GM12878 (cell line): ENCODE measurements around the gene CTNNBL1.
"Not testable (repeated sequence)": the region's sequence is repeated elsewhere in the genome, so short reads cannot be mapped to it uniquely, and the experiment has no call there.

Experiments used
- EGR1 ChIP-seq, 2 experiments: IDR thresholded peaks; 1 replicate in 1 of 2; 2 replicates in 1 of 2; pipeline ENCODE4 v1.6.1; 2011 to 2012; ENCODE audit warnings: low read depth in 2 of 2, low read length in 2 of 2, borderline replicate concordance in 1 of 2, mild to moderate bottlenecking in 1 of 2, moderate library complexity in 1 of 2
- EZH2 ChIP-seq: IDR thresholded peaks from 2 replicates; pipeline ENCODE4 v1.6.1; 2012; ENCODE audit warnings: low read depth, mild to moderate bottlenecking, control low read depth, inconsistent platforms, low read length, borderline replicate concordance; ENCODE audit not compliant: control insufficient read depth
- FOXM1 ChIP-seq: IDR thresholded peaks from 2 replicates; pipeline ENCODE4 v1.6.1; 2012; ENCODE audit warnings: low read depth, mild to moderate bottlenecking, inconsistent platforms, low read length, moderate library complexity
- NFIC ChIP-seq: IDR thresholded peaks from 2 replicates; pipeline ENCODE4 v1.6.1; 2012; ENCODE audit warnings: low read depth, mild to moderate bottlenecking, inconsistent platforms, low read length, moderate library complexity
- POLR2A ChIP-seq: IDR thresholded peaks from 2 replicates; pipeline ENCODE4 v1.6.1; 2011; ENCODE audit warnings: low read depth, mild to moderate bottlenecking, low read length
- POLR2AphosphoS5 ChIP-seq: IDR thresholded peaks from 2 replicates; pipeline ENCODE4 v1.6.1; 2011; ENCODE audit warnings: mild to moderate bottlenecking, low read length, inconsistent platforms
- RELA ChIP-seq: fragments of 450-650 bp; IDR thresholded peaks from 2 replicates; pipeline ENCODE4 v1.8.0; 2014; ENCODE audit warnings: borderline replicate concordance; ENCODE audit not compliant: partially characterized antibody
- SREBF1 ChIP-seq: IDR thresholded peaks from 2 replicates; pipeline ENCODE4 v1.6.1; 2012; ENCODE audit warnings: mild to moderate bottlenecking, low read length
- ZNF217 ChIP-seq: fragments of 450-650 bp; IDR thresholded peaks from 2 replicates; pipeline ENCODE4 v1.6.1; 2017; ENCODE audit warnings: antibody characterized with exemption, mild to moderate bottlenecking
- TF ChIP-seq, protein P1 (sequence below), 3 experiments: IDR thresholded peaks in 2 of 3; conservative IDR thresholded peaks in 1 of 3; 2 replicates each; pipeline ENCODE4 v1.5.1; 2011; ENCODE audit warnings: low read depth in 3 of 3, low read length in 3 of 3, mild to moderate bottlenecking in 3 of 3, control low read depth in 2 of 3, moderate library complexity in 2 of 3, inconsistent platforms in 1 of 3, mixed read lengths in 1 of 3; ENCODE audit not compliant: control insufficient read depth in 2 of 3, insufficient read depth in 1 of 3; ENCODE audit errors: extremely low read depth in 1 of 3

DNA sequence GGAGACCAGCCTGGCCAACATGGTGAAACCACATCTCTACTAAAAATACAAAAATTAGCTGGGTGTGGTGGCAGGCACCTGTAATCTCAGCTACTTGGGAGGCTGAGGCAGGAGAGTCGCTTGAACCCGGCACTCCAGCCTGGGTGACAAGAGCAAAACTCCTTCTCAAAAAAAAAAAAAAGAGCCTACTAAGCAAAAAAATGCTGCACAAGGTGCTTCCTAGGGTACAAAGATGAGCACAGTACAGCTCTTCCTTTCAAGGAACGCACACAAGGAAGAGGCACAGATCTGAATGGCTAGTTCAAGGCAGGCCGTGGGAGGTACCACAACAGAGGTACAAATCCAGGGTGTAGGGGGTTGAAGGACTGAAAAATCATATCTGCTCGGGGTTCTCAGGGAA lies 162.2 kb downstream of the CTNNBL1 start:
- TF ChIP-seq SREBF1; FOXM1; RELA; POLR2A; POLR2AphosphoS5; ZNF217; EZH2; EGR1 (IDR thresholded peaks at IDR 0.05; ENCODE audit: borderline replicate concordance in 1 of 2, low read depth in 2 of 2, low read length in 2 of 2); NFIC: not testable (repeated sequence)
- TF ChIP-seq, protein P1, sequence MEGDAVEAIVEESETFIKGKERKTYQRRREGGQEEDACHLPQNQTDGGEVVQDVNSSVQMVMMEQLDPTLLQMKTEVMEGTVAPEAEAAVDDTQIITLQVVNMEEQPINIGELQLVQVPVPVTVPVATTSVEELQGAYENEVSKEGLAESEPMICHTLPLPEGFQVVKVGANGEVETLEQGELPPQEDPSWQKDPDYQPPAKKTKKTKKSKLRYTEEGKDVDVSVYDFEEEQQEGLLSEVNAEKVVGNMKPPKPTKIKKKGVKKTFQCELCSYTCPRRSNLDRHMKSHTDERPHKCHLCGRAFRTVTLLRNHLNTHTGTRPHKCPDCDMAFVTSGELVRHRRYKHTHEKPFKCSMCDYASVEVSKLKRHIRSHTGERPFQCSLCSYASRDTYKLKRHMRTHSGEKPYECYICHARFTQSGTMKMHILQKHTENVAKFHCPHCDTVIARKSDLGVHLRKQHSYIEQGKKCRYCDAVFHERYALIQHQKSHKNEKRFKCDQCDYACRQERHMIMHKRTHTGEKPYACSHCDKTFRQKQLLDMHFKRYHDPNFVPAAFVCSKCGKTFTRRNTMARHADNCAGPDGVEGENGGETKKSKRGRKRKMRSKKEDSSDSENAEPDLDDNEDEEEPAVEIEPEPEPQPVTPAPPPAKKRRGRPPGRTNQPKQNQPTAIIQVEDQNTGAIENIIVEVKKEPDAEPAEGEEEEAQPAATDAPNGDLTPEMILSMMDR (IDR thresholded peaks at IDR 0.05 in 2 of 3, conservative IDR thresholded peaks at IDR 0.05 in 1 of 3; ENCODE audit: control insufficient read depth in 2 of 3, extremely low read depth in 1 of 3, insufficient read depth in 1 of 3, low read depth in 3 of 3, low read length in 3 of 3), result not testable (repeated sequence)
